Coronary artery (tissue), 2 donors: ENCODE measurements around the gene ATP6V0D1.
A peak's percentile ranks its signal among the peaks of the same experiment; 100 is the strongest.

Experiments used
- DNase-seq: peaks from one replicate; pipeline ENCODE4 v3.0.0-alpha.2; 2017; ENCODE audit warnings: low spot score
- H3K27ac ChIP-seq, 2 donors: fragments of 200-600 bp; sonication (generic); one replicate each; pipeline ENCODE4 v1.5.1; 2016 to 2019
- H3K4me3 ChIP-seq: fragments of 200-600 bp; sonication (generic); 2 replicates; pipeline ENCODE4 v1.5.1; 2016; ENCODE audit warnings: mild to moderate bottlenecking, moderate library complexity
- TF ChIP-seq, protein P1 (sequence below): fragments of 200-600 bp; sonication (generic); IDR thresholded peaks from one replicate; pipeline ENCODE4 v1.5.1; 2019; ENCODE audit warnings: antibody characterized with exemption

Gene ATP6V0D1

GRCh38 chr16:67430977-67431774 lies 49.8 kb downstream of the ATP6V0D1 start, which contains the start of gene HSD11B2:
TSS of gene HSD11B2 (plus strand) at chr16:67431121. CDS start at chr16:67431249, 128 bp downstream.
- peak within 1 kb of the TSS; percentile 74 for H3K4me3 ChIP-seq
- DNase-seq = no peak

DNA sequence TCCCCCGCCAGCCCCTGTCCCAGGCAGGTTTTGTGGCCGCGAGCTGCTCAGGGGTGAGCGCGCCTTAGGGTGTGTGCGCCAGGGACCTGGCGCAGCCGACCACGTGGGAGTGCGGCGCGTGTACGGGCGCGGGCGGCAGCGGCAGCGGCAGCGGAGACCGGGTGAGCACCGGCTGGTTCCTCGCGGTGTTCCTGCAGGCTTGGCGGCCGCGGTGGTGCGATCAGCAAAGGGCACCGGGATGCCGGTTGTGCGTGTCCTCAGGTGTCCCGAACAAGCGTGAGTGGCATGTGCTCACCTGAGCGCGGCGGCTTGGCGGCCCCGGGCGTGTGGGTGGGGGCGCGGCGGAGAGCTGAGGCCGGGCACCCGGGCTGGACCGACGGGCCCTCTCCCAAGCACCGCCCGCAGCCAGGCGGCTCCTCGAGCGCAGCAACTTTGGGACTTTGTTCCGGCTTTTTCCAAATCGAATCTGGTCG lies 50.4 kb downstream of the ATP6V0D1 start:
- TF ChIP-seq, protein P1, sequence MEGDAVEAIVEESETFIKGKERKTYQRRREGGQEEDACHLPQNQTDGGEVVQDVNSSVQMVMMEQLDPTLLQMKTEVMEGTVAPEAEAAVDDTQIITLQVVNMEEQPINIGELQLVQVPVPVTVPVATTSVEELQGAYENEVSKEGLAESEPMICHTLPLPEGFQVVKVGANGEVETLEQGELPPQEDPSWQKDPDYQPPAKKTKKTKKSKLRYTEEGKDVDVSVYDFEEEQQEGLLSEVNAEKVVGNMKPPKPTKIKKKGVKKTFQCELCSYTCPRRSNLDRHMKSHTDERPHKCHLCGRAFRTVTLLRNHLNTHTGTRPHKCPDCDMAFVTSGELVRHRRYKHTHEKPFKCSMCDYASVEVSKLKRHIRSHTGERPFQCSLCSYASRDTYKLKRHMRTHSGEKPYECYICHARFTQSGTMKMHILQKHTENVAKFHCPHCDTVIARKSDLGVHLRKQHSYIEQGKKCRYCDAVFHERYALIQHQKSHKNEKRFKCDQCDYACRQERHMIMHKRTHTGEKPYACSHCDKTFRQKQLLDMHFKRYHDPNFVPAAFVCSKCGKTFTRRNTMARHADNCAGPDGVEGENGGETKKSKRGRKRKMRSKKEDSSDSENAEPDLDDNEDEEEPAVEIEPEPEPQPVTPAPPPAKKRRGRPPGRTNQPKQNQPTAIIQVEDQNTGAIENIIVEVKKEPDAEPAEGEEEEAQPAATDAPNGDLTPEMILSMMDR = no peak
- DNase-seq = no peak
- Histone ChIP-seq H3K4me3 (peak overlapping the region; percentile 74), H3K27ac (peak overlapping the region in 1 of 2 donors; percentile 71)

More at GRCh38 chr16:67430977-67431774, 49.8 kb downstream of the ATP6V0D1 start, which contains the start of gene HSD11B2:
- H3K27ac ChIP-seq = peak within 1 kb of the TSS in 1 of 2 donors; percentile 71
- TF ChIP-seq, protein P1 = no peak

DNA sequence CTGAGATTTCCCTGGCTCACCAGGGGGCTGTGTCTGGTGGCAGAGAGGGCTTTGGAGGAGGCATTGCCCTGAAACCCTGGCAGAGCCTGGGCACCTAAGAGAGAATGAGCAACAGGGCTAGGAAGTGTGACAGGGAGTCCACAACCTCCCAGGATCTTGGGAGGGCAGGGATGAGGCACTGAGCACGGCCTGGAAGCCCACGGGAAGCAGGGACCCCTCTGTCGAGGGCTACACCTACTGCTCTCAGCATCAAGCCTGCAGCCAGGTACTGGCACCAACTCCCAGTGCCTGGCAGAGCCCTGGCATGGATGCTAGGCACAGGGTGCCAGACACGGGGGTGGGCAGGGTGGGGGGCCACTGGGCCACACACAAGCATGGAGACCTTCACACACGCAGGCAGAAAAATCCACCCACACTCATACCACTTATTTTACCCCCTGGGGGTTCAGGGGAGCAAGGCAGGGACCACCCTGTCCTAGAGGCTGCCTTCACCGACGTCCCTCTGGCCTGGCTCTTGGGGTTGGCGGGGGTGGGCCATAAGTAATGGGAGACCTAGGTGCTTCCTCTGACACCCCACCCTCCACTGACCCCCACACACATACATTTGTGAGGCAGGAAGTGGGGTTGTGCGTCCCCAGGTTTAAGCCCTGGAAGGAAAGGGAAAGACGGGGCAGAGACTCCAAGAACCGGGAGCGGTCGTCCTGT lies 51.0 kb downstream of the ATP6V0D1 start:
- Histone ChIP-seq H3K4me3 (peak overlapping the region; percentile 74), H3K27ac (no peak overlapping the region)
- no peak for DNase-seq
- TF ChIP-seq, protein P1 = no peak

DNA sequence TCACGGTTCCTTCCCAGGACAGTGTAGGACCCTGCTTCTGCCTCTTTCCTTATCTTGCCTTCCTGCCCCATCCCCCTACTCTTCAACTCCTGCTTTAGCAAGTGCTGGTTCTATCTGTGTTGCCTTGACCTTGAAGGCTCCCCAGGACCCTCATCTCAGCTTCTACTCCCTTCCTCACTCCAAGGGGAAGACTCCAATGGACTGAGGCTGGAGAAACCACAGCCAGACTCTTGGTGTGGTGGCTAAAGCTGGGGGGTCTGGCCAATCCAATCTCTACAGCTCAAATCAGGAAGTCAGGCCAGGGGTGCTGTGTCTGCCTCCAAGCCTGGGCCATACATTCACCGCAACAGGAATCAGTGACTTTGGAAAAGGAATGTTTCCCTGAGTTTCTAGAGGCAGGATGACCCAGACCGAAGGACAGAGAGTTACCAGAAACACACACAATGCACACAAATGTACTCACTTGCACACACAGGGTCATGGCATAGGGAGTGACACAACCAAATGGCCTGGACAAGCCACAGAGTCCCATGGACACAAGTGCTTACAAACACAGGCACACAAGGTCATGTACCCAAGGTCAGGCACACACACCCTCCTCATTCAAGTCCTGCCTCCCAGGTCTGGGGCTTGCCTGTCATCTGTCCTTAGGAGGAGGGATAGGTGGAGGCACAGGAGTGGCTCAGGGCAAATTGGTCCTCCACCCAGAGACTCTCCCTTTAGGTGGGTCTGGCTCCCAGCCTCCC lies 51.7 kb downstream of the ATP6V0D1 start:
- DNase-seq = no peak
- TF ChIP-seq, protein P1 = no peak
- Histone ChIP-seq H3K4me3 (no peak overlapping the region), H3K27ac (no peak overlapping the region)

GRCh38 chr16:67428146-67428731 lies 52.7 kb downstream of the ATP6V0D1 start:
- Histone ChIP-seq H3K4me3 (no peak overlapping the region), H3K27ac (no peak overlapping the region)
- TF ChIP-seq, protein P1 = peak; percentile 63
- no peak for DNase-seq

DNA sequence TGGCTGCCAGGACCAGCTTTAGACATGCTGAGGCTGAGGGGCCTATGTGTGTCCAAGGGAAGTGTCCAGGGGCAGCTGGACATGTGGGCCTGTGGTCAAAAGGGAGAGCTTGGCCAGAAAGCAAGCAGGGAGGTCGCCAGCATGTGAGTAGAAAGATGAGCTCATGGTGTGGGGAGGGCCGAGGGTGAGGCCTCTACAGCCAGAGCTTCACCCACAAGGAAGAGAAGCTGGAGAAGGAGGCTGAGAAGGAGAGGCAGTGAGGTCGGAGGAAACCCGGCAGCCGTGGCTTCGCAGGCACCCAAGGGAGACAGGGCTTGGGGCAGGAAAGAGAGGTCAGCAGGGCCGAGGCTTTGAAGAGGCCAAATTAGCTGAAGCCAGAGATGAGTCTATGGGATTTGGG lies 54.0 kb downstream of the ATP6V0D1 start:
- no peak for DNase-seq
- Histone ChIP-seq H3K4me3 (no peak overlapping the region), H3K27ac (no peak overlapping the region)
- TF ChIP-seq, protein P1 = no peak
